Astrocyte of the spinal cord (primary cell): ENCODE measurements around the gene PCSK2.

ENCODE experiments used
- DNase-seq: peaks from one replicate; pipeline ENCODE4 v3.0.0; 2011; ENCODE audit warnings: low read depth, low spot score
- H3K4me3 ChIP-seq: 2 replicates; pipeline ENCODE4 v1.5.1; 2011; ENCODE audit warnings: low read depth, mild to moderate bottlenecking, low read length, moderate library complexity
- in situ Hi-C: cut with HindIII; loops from 2 replicates; pipeline ENCODE4 v1.10.0; 2017; ENCODE audit warnings: low sequenced_read_pairs
- TF ChIP-seq, protein P1 (sequence below): IDR thresholded peaks from 2 replicates; pipeline ENCODE4 v1.5.1; 2012; ENCODE audit warnings: low read depth, mild to moderate bottlenecking, low read length, inconsistent platforms

PCSK2 gene

DNA sequence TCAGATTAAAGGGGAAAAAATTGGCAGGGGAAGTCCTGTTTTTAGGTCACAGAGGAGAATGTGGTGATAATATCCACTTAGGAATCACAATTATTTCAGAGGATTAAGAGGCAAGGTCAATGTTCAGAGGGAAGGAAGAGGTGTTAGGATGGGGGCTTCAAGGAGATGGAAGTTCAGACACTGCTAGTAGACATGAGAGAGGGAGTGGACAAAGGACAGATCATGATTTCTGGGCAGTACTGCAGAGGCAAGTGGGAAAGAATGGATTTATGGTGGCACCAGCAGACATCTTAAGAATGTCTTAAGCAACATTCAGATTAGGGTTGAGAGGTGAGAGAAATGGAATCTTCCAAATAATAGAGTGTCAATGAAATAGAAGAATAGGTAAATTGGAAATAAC is 9.9 kb downstream of the PCSK2 start:
- H3K4me3 ChIP-seq: no peak overlapping the region
- TF ChIP-seq, protein P1, sequence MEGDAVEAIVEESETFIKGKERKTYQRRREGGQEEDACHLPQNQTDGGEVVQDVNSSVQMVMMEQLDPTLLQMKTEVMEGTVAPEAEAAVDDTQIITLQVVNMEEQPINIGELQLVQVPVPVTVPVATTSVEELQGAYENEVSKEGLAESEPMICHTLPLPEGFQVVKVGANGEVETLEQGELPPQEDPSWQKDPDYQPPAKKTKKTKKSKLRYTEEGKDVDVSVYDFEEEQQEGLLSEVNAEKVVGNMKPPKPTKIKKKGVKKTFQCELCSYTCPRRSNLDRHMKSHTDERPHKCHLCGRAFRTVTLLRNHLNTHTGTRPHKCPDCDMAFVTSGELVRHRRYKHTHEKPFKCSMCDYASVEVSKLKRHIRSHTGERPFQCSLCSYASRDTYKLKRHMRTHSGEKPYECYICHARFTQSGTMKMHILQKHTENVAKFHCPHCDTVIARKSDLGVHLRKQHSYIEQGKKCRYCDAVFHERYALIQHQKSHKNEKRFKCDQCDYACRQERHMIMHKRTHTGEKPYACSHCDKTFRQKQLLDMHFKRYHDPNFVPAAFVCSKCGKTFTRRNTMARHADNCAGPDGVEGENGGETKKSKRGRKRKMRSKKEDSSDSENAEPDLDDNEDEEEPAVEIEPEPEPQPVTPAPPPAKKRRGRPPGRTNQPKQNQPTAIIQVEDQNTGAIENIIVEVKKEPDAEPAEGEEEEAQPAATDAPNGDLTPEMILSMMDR: no peak
- DNase-seq: no peak
- in situ Hi-C loops: no loop called here

DNA sequence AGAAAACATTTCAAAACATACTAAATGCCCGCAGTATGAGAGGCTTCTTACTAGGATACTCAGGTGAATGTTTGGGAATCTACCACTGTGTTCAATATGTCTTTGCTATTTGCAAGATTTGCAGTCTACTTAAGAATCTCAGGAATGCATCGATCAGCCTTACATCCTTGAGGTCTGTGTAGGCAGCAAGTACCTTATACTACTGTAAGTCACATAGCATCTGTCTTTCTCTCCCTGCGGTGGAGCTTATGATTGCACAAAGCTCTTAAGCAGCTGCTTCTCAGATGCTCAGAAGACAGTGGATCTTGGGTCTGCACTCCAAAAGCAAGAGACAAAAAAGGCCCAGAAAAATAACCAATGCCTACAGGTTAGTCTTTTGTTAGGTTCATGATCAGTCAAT is 21.4 kb downstream of the PCSK2 start:
- TF ChIP-seq, protein P1: no peak
- H3K4me3 ChIP-seq: no peak overlapping the region
- in situ Hi-C loops: no loop called here
- DNase-seq: no peak

DNA sequence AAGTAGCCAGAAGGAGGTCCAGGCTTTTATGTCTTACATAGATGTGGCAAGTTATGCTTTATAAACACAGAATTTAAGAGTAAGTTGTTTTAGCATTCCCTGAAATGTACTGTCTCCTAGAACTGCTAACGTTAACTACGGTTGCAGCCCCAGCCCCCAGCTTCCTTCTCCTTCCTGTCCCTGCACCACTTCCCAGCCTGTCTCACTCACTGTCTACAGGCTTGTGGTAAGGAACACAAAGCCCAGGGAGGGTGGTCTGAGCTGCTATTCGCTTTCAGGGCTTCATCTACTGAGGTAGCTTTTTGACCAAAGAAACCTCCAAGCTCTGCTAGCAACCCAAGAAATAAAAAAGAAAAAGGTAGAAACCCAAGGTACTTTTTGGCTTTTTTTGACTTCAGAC is 35.9 kb downstream of the PCSK2 start:
- in situ Hi-C loops: no loop called here
- TF ChIP-seq, protein P1: no peak
- H3K4me3 ChIP-seq: no peak overlapping the region
- DNase-seq: no peak

DNA sequence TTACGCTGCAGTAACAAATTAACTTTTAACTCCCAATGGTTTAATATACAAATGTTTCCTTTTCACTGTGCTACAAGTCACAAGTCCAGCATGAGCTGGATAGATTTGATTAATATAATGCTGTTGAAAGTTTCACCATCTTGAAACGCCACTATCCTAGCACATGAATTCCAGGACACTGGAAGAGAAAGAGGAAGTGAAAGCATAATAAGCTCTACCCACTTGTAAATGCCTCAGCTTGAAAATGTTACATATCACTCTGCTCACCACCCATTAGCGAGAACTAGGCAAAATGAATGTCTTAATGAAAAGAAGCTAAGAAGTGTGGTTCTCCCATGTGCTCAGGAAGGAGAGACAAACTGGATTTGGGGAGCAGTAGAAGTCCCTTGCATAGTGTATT is 46.9 kb downstream of the PCSK2 start:
- no peak for DNase-seq
- in situ Hi-C loops: no loop called here
- no peak overlapping the region for H3K4me3 ChIP-seq
- TF ChIP-seq, protein P1: no peak

DNA sequence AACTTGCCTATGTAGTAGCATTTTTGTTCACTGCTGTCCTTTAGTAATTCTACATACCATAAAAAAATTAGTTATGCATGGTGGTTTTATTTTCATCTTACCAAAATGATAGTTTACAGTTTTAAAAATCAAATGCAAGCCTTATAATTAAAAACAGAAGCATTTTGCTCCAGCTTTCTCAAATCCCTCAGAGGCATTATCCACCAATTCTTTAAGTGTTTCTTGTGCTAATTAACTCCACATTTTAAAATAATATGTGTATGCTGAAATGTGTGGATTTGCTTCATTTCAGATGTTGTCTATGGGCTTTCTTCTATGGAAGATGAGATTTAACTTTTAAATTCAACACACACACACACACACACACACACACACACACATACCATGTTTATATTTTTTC is 49.3 kb downstream of the PCSK2 start:
- no peak for DNase-seq
- TF ChIP-seq, protein P1: no peak
- no peak overlapping the region for H3K4me3 ChIP-seq
- in situ Hi-C loops: no loop called here

DNA sequence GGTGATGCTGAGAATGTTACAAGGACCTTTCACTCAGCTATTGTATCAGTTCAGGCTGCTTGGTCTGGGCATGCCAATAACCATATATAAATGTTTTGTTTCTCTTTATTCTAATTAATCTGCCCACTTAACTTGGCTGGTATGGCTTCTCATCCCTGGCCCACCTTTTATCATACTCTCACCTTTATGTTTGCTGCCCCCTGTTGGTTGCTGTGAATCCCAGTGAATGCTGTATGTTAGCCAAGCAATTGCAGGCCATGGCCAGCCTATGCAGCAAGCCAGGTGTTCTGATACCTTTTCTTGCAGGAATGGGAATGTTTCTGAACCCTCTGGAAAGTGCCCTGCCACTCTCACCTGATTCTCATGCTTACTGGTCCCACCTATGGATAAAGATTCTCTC is 54.6 kb downstream of the PCSK2 start:
- DNase-seq: no peak
- H3K4me3 ChIP-seq: no peak overlapping the region
- in situ Hi-C loops: no loop called here
- TF ChIP-seq, protein P1: peak; percentile 6

DNA sequence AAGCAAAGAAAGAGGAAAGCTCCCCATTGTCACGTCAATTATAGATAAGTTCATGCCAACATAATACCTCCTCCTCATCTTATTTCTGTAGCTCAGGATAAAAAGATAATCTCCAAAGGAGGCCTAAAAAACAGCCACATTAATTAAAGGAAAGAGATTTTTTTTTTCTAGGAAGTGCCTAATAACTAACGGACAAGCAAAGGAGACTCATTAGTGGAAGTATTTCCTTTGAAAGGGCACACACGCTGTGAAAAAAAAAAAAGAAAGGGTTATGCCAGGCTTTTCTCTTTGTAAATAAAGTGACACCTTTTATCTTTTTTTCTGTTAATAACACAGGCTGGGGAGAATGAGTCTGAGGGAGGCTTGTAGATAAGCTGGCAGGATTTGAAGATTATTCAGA is 55.7 kb downstream of the PCSK2 start:
- H3K4me3 ChIP-seq: no peak overlapping the region
- TF ChIP-seq, protein P1: no peak
- in situ Hi-C loops: no loop called here
- DNase-seq: no peak
